ENCODE results near the gene SLC39A1.
"Not testable (repeated sequence)": the region's sequence is repeated elsewhere in the genome, so short reads cannot be mapped to it uniquely, and the experiment has no call there.

Gene SLC39A1

DNA sequence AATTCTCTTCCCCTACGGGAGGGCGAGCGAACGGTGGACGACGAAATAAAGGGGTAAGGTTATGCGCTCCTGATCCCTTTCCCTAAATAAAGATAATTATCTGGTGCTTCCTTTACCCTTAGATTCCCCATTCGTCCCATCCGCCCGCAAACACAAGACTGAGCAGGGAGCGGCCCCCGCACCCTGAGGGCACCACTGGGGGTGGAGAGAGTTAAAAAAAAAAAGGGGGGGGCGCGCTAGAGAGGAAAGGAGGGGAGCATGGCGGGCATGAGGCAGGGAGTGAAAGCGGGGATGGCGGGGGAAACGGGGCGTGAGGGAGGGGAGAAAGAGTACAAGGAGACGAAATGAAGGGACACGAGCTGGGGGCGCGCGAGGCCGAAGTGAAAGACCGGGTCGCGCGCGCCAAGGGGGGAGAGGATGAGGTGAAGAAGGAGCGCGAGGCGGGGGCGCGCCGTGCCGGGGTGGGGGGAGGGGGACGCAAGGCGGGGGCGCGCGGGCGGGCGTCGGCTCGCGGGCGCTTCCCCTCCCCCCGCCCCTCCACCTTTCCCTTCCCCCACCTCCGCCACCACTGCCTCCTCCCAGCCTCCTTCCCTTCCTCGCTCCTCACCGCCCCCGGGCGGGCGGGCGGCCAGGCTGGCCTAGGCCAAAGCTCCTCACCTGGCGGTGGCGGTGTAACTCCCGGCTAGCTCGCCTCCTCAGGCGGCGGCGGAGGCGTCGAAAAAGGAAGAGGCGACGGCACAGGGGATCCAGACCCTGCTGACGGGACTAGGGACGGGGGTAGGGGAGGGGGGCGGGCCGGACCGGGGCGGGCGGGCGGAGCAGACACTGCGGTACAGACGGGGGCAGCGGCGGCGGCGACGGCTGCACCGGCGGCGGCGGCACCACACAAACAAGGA is 41.0 kb downstream of the SLC39A1 start:
- Histone ChIP-seq H3K4me1 (ENCODE audit: control insufficient read depth in 1 of 2, insufficient read depth in 2 of 2, low read length in 2 of 2) (peaks cover 18 to 24% of the 10 kb centered on the region in 2 donors), H3K4me3 (ENCODE audit: low read depth in 1 of 2, low read length in 2 of 2) (peak overlapping the region; percentile 76 to 91), H3K27me3 (ENCODE audit: low read depth, low read length) (no peaks in the 10 kb centered on the region), H3K27ac (ENCODE audit: low read length) (peak overlapping the region; percentile 54), H3K9me3 (ENCODE audit: control insufficient read depth in 1 of 2, low read length in 2 of 2) (no peaks in the 10 kb centered on the region), H3K36me3 (ENCODE audit: control insufficient read depth in 1 of 2, insufficient read depth in 2 of 2, low read length in 2 of 2) (no peaks in the 10 kb centered on the region)

DNA sequence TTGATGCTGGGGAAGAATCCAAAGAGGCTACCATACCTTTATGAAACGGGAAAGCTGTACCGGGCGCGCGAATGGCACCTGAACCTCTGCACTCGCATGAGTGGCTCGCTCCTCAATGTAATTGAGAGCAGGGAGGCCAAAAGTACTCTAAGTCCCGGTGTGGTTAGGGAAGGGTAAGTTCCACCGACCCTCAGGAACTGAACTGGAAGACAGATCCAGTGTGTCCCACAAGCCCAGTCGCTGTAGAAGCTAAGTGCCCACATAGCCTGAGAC is 41.6 kb downstream of the SLC39A1 start:
- no peaks in the 10 kb centered on the region for H3K36me3 ChIP-seq (ENCODE audit: control insufficient read depth in 1 of 2, insufficient read depth in 2 of 2, low read length in 2 of 2)
- peak overlapping the region; percentile 76 to 91 for H3K4me3 ChIP-seq (ENCODE audit: low read depth in 1 of 2, low read length in 2 of 2)
- H3K4me1 ChIP-seq (ENCODE audit: control insufficient read depth in 1 of 2, insufficient read depth in 2 of 2, low read length in 2 of 2) = peaks cover 18 to 24% of the 10 kb centered on the region in 2 donors
- H3K27me3 ChIP-seq (ENCODE audit: low read depth, low read length) = no peaks in the 10 kb centered on the region
- no peaks in the 10 kb centered on the region for H3K9me3 ChIP-seq (ENCODE audit: control insufficient read depth in 1 of 2, low read length in 2 of 2)
- peak overlapping the region; percentile 54 for H3K27ac ChIP-seq (ENCODE audit: low read length)

GRCh38 chr1:153921080-153921802 is 42.1 kb downstream of the SLC39A1 start:
- H3K27me3 ChIP-seq (ENCODE audit: low read depth, low read length) = no peaks in the 10 kb centered on the region
- no peaks in the 10 kb centered on the region for H3K9me3 ChIP-seq (ENCODE audit: control insufficient read depth in 1 of 2, low read length in 2 of 2)
- peaks cover 18 to 24% of the 10 kb centered on the region in 2 donors for H3K4me1 ChIP-seq (ENCODE audit: control insufficient read depth in 1 of 2, insufficient read depth in 2 of 2, low read length in 2 of 2)
- peak overlapping the region; percentile 76 to 91 for H3K4me3 ChIP-seq (ENCODE audit: low read depth in 1 of 2, low read length in 2 of 2)
- no peaks in the 10 kb centered on the region for H3K36me3 ChIP-seq (ENCODE audit: control insufficient read depth in 1 of 2, insufficient read depth in 2 of 2, low read length in 2 of 2)
- peak overlapping the region; percentile 54 for H3K27ac ChIP-seq (ENCODE audit: low read length)

- Histone ChIP-seq H3K4me3 (ENCODE audit: low read depth in 1 of 2, low read length in 2 of 2) (peak overlapping the region in 1 of 2 donors; percentile 91), H3K27ac (ENCODE audit: low read length) (no peak overlapping the region), H3K9me3 (ENCODE audit: control insufficient read depth in 1 of 2, low read length in 2 of 2) (no peaks in the 10 kb centered on the region), H3K27me3 (ENCODE audit: low read depth, low read length) (no peaks in the 10 kb centered on the region), H3K36me3 (ENCODE audit: control insufficient read depth in 1 of 2, insufficient read depth in 2 of 2, low read length in 2 of 2) (no peaks in the 10 kb centered on the region), H3K4me1 (ENCODE audit: control insufficient read depth in 1 of 2, insufficient read depth in 2 of 2, low read length in 2 of 2) (peaks cover 18 to 27% of the 10 kb centered on the region in 2 donors)
Measured at GRCh38 chr1:153919876-153920852, 43.2 kb downstream of the SLC39A1 start.

DNA sequence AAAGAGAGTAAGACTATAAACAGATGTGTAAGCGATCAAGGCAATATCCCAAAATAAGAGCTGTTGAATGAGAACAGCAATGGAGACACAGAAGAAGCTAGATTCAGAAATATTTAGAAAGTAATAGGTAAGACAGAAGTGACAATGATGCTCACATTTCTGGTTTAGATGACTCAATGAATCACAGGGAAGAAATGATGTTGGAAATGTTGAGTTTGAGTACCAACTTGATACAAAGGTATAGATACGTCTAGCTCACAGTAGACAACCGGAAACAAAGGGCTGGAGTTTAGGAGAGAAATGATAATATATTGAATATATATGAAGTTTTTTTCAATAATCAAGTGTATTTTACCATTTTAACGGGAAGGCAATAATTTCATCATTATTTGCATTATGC is 47.0 kb downstream of the SLC39A1 start:
- Histone ChIP-seq H3K27ac (ENCODE audit: low read length) (no peak overlapping the region), H3K4me1 (ENCODE audit: control insufficient read depth in 1 of 2, insufficient read depth in 2 of 2, low read length in 2 of 2) (peaks cover 6 to 22% of the 10 kb centered on the region in 2 donors), H3K9me3 (ENCODE audit: control insufficient read depth in 1 of 2, low read length in 2 of 2) (no peaks in the 10 kb centered on the region), H3K4me3 (ENCODE audit: low read depth in 1 of 2, low read length in 2 of 2) (no peak overlapping the region), H3K27me3 (ENCODE audit: low read depth, low read length) (no peaks in the 10 kb centered on the region), H3K36me3 (ENCODE audit: control insufficient read depth in 1 of 2, insufficient read depth in 2 of 2, low read length in 2 of 2) (peaks cover 0 to 4% of the 10 kb centered on the region in 2 donors)

GRCh38 chr1:153912349-153912748 is 51.0 kb downstream of the SLC39A1 start:
- Histone ChIP-seq H3K27ac (ENCODE audit: low read length) (no peak overlapping the region), H3K4me1 (ENCODE audit: control insufficient read depth in 1 of 2, insufficient read depth in 2 of 2, low read length in 2 of 2) (peaks cover 0 to 5% of the 10 kb centered on the region in 2 donors), H3K27me3 (ENCODE audit: low read depth, low read length) (no peaks in the 10 kb centered on the region), H3K9me3 (ENCODE audit: control insufficient read depth in 1 of 2, low read length in 2 of 2) (no peaks in the 10 kb centered on the region), H3K36me3 (ENCODE audit: control insufficient read depth in 1 of 2, insufficient read depth in 2 of 2, low read length in 2 of 2) (peaks cover 0 to 4% of the 10 kb centered on the region in 2 donors), H3K4me3 (ENCODE audit: low read depth in 1 of 2, low read length in 2 of 2) (no peak overlapping the region)

DNA sequence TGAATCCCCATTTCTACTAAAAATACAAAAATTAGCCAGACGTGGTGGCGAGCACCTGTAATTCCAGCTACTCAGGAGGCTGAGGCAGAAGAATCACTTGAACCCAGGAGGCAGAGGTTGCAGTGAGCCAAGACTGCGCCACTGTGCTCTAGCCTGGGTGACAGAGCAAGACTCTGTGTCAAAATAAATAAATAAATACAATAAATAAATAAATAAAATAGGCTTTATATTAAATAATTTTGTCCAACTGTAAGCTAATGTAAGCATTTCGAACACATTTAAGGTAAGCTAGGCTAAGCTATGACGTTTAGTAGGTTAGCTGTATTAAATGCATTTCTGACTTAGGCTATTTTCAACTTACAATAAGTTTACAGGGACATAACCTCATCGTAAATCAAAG is 52.8 kb downstream of the SLC39A1 start:
- not testable (repeated sequence) for H3K9me3 ChIP-seq (ENCODE audit: control insufficient read depth in 1 of 2, low read length in 2 of 2); H3K36me3 ChIP-seq (ENCODE audit: control insufficient read depth in 1 of 2, insufficient read depth in 2 of 2, low read length in 2 of 2); H3K4me1 ChIP-seq (ENCODE audit: control insufficient read depth in 1 of 2, insufficient read depth in 2 of 2, low read length in 2 of 2); H3K4me3 ChIP-seq (ENCODE audit: low read depth in 1 of 2, low read length in 2 of 2); H3K27me3 ChIP-seq (ENCODE audit: low read depth, low read length); H3K27ac ChIP-seq (ENCODE audit: low read length)
